Peyer's patch (tissue), 4 donors: ENCODE data around the gene SNRPA.

Experiments
- CTCF ChIP-seq, 6 experiments: fragments of 450-650 bp in 4 of 6; fragments of 200-600 bp in 2 of 6; sonication (generic) in 1 of 6; IDR thresholded peaks; one replicate each; pipeline ENCODE4 v1.5.1; 2017 to 2019; ENCODE audit warnings: antibody characterized with exemption in 6 of 6, mild to moderate bottlenecking in 3 of 6, moderate library complexity in 1 of 6
- POLR2A ChIP-seq, 2 donors: fragments of 450-650 bp; IDR thresholded peaks; one replicate each; pipeline ENCODE4 v1.5.1; 2017; ENCODE audit warnings: antibody characterized with exemption in 2 of 2, mild to moderate bottlenecking in 2 of 2, moderate library complexity in 2 of 2

GRCh38 chr19:40802300-40803169 is 51.5 kb downstream of the SNRPA start:
- TF ChIP-seq POLR2A (IDR thresholded peaks at IDR 0.05), result no peak
- TF ChIP-seq CTCF (IDR thresholded peaks at IDR 0.05), result no peak
